NCI-H2107 treated with DMSO at 0.1 percent for 48 hours (cell line): Measurements from ENCODE around the gene CCDC88C.
A peak's percentile ranks its signal among the peaks of the same experiment; 100 is the strongest.

ENCODE experiments used
- DNase-seq: peaks from one replicate; lab custom pipeline; 2025; ENCODE audit not compliant: unreplicated experiment; lab: John Stamatoyannopoulos, UW

CCDC88C gene

DNA sequence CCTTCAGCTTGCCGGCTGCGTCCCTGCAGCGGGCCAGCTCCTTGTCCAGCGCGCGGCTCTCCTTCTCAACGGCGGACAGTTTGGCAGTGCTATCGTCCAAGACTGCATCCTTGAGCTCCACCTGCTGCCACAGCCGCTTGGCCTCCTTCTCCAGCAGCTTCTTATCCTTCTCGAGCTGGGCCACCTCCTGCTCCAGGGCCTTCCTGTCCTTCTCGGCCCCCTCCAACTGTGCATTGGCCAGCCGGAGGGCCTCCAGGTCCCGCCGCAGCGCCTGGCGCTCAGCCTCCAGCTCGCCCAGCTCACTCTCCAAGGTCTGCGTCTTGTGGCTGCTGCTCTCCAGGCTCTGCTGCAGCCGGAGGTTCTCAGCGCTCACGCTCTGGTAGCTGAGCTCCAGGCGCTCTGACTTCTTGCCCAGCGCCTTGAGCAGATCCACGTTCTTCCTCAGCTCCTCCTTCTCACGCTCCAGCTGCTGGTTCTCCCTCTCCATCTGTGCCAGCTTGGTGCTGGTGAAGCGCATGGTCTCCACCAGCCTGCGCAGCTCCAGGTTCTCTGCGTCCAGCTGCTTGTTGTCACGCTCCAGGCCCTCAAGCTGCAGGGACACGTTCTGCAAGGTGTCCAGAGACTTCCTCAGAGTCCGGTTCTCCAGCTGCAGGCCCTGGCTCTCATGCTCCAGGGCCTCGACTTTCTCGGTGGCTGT is 104.3 kb downstream of the CCDC88C start:
- DNase-seq, result no peak

- no peak for DNase-seq
Measured at GRCh38 chr14:91311284-91311662, 106.3 kb downstream of the CCDC88C start.

DNA sequence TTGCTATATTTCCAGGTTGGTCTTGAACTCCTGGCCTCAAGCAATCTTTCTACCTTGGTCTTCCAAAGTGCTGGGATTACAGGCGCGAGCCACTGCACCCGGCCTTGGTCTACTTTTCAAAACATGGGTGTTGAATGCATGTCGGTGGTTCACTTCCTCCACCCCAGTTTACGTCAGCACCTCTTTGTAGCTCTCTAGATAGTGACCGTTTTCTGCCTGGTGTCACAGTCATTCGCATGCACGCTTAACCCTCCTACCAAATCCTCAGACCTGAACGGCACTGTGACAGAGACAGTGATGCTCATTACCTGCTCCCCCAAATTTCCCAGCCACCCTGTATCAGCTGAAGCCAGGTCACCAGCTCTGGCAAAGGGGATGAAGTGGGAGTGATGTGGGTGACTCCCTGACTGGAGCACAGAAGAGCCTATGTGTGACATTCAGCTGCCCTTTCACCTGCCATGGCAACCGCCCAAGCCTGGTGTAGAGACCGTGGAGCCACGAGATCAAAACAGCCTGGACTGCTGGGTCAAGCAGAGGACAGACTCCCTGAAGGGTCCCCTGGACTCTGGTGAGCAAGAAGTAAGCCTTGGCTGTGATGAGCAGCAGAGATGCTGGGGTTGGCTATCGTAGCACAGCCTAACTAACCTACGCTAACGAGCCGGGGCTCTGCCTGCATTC is 106.9 kb downstream of the CCDC88C start:
- no peak for DNase-seq

DNA sequence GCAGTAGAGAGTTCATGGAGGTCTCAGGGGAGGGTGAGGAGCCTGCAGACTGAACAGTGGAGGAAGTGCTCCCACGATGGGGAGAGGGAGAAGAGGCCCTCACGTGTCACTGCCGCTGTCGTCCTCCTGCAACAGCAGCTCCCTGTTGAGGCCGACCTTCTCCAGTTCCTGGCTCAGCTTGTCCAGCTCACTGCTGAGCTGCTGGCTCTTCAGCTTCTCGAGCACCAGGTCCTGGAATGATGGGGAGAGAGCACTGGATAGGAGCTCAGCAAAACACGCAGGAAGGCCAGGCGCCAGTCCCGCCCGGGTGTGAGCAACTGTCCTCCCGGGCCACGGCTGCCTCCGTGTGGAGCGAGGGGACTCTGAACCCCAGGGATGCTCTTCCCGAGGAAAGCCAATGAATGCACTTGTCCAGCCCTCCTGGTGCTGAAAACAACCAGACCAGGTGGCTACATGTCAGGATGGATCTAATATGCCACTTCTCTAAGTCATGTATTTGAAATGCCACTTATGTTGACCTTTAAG is 107.8 kb downstream of the CCDC88C start:
- DNase-seq, result no peak

DNA sequence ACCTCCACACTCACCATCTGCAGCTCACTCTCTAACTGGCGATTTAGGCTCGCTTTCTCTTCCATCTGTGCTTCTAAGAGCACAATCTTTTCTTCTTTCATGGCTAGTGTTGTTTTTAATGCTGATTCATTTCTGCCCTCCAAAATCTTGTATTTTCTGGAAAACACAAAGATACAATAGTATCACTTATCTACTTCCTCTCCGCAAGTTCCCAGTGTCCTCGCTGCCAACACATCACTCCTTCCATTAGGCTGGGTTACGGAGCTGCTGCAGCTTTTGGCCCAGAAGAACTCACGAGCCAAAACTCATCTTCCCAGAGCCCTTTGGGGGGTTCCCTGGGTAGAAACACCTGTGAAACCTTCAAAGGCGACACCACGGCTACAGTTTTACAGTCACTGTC is 109.3 kb downstream of the CCDC88C start:
- DNase-seq, result no peak

- no peak for DNase-seq
Measured at GRCh38 chr14:91307652-91308051, 110.0 kb downstream of the CCDC88C start.

DNA sequence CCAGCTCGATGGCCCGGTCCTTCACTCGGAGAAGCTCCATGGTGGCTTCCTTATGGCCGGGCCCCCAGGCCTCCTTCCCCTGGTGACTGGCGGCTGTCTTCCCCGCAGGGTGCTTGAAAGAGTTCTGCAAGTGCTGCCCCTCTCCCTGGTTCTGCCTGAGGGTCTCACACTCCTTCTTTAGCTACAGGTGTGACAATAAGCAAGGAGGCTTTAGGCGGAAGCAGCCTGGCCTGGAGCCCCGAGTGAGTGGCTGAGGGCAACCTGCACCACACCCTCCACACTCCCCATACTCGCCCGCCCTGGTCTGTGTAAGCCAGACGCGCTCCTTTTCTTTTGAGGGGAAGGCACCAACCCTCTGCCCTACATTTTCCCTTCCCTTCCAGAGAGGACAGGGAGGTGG is 110.6 kb downstream of the CCDC88C start:
- no peak for DNase-seq

DNA sequence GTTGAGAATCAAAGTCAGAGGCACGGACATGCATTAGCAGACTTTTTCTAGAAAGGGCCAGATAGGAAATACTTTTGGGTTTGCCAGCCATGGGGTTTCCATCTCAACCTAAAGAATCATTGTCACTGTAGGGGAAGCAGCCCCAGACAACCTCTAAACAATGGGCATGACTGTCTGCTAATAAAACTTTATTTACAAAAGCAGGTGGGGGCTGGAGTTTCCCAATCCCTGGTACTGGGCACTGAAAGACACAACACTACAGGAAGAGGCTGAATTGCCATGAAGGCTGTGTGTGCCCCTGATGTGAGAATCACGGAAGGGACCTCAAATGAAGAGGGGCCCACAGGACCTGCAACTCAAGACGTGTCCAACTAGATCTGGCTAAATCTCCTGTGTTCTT is 111.1 kb downstream of the CCDC88C start:
- no peak for DNase-seq

DNA sequence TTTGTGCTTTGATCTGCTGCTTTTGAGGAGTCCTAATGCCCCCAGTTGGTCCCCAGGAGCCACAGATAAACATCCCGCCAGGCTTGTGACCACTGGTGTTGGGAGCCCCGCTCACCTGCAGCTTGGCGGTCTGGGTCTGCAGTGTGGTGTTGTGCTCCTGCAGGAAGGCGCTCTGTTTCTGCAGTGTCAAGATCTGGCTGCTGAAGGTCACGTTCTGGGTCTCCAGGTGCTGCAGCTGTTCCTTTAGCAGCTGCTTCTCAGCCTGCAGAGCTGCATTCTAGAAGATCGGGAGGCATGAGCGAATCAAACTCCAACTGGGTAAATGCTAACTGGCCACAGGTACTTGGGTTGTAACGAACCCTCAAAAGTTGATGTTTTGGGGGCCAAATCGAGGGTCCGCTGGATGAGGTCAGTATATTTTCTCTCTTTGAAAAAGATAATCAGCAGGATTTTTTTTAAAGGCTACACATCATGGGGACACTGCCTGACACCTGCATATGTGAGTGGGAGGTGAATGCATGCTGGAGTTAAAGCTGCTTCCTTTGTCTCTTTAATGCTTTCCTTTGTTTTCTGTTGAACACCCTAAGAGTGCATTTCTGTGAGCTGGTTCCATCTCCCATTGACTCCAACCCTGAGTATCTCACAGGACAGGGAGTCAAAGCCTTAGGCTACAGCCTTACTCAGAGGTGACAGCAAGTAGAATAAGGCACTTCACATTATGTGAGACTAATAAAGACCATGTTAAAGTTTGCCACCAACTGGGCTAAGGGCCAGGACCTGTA is 111.8 kb downstream of the CCDC88C start:
- DNase-seq, result no peak

- DNase-seq, result no peak
Measured at GRCh38 chr14:91303924-91304229, 113.7 kb downstream of the CCDC88C start.

- no peak for DNase-seq
Measured at GRCh38 chr14:91303091-91303923, 114.3 kb downstream of the CCDC88C start.

GRCh38 chr14:91302391-91302790 is 115.2 kb downstream of the CCDC88C start:
- DNase-seq, result no peak

GRCh38 chr14:91300957-91301356 is 116.7 kb downstream of the CCDC88C start:
- no peak for DNase-seq

- peak; percentile 26 for DNase-seq
Measured at GRCh38 chr14:91300283-91300895, 117.2 kb downstream of the CCDC88C start.

DNA sequence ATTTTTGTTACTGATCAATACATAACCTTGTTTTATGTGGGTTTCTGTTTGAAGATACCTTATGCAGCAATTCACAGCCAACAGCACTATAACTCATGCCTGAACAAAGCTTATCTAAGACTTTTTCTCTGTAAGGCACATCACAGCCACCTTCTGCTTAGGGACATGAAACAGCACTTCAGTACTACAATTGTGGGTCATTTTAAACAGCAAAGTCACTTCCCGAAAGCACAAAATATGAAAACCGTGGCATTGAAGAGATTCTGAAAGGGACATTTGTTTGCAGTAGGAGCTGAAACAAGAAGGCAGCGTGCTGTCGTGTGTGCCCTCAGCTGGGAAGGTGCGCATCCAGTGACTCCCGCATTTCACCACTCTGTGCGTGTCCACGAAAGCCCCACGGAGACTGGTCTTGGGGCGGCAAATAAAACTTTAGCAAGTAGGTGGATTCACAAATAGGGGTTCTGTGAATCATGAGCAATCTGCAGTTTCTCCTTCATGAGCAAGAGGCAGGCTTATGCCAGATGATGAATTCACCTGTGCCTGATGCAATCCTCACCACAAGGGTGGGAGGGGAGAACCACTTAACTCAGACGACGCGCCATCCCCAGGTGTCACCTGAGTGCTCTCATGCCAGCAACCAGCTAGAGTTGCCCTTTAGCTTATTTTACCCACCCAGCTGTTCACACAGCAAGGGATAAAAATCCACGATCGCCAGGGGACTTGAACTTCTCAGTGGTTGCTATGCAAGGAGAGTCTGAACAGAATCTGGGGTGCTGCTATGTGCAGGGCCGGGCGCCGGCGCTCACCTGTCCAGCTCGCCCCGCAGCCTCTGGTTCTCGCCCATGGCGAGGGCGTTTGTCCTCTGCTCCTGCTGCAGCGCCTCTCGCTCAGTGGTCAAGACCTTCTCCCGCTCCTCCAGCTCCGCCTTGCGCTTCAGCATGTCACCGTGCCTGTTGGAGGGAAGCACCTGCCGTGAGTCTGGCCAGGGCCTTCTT is 118.2 kb downstream of the CCDC88C start:
- DNase-seq, result peak; percentile 96

- no peak for DNase-seq
Measured at GRCh38 chr14:91298576-91298975, 119.0 kb downstream of the CCDC88C start.

GRCh38 chr14:91297081-91297711 is 120.4 kb downstream of the CCDC88C start:
- no peak for DNase-seq

GRCh38 chr14:91295851-91296796 is 121.5 kb downstream of the CCDC88C start:
- DNase-seq, result no peak
